Ectodermal cell (in vitro differentiated cells): ENCODE results near the gene SFMBT1.

ENCODE experiments used
- H3K27ac ChIP-seq: 2 replicates; pipeline ENCODE4 v1.7.0; 2013; ENCODE audit warnings: mild to moderate bottlenecking, low read depth, low read length; ENCODE audit not compliant: insufficient read depth, poor library complexity, severe bottlenecking
- H3K27me3 ChIP-seq: 2 replicates; pipeline ENCODE4 v1.7.0; 2013; ENCODE audit warnings: mild to moderate bottlenecking, low read length; ENCODE audit not compliant: insufficient read depth, control insufficient read depth, poor library complexity, severe bottlenecking
- H3K36me3 ChIP-seq: one replicate; pipeline ENCODE4 v1.7.0; 2013; ENCODE audit warnings: low read length; ENCODE audit not compliant: control insufficient read depth, insufficient read depth
- H3K4me1 ChIP-seq: one replicate; pipeline ENCODE4 v1.7.0; 2013; ENCODE audit warnings: low read length; ENCODE audit not compliant: control insufficient read depth, insufficient read depth
- H3K4me3 ChIP-seq: 2 replicates; pipeline ENCODE4 v1.7.0; 2013; ENCODE audit warnings: low read depth, low read length, control low read depth; ENCODE audit not compliant: insufficient read depth
- H3K9me3 ChIP-seq: 2 replicates; pipeline ENCODE4 v1.7.0; 2013; ENCODE audit warnings: mild to moderate bottlenecking, low read length, moderate library complexity; ENCODE audit not compliant: control insufficient read depth
- WGBS, 2 experiments: methylation state at CpG; one replicate each; pipeline ENCODE4 v1.1.7; 2013; ENCODE audit warnings: missing lambda C conversion rate in 2 of 2; 5-methylcytosine and 5-hydroxymethylcytosine counted together

SFMBT1 gene

DNA sequence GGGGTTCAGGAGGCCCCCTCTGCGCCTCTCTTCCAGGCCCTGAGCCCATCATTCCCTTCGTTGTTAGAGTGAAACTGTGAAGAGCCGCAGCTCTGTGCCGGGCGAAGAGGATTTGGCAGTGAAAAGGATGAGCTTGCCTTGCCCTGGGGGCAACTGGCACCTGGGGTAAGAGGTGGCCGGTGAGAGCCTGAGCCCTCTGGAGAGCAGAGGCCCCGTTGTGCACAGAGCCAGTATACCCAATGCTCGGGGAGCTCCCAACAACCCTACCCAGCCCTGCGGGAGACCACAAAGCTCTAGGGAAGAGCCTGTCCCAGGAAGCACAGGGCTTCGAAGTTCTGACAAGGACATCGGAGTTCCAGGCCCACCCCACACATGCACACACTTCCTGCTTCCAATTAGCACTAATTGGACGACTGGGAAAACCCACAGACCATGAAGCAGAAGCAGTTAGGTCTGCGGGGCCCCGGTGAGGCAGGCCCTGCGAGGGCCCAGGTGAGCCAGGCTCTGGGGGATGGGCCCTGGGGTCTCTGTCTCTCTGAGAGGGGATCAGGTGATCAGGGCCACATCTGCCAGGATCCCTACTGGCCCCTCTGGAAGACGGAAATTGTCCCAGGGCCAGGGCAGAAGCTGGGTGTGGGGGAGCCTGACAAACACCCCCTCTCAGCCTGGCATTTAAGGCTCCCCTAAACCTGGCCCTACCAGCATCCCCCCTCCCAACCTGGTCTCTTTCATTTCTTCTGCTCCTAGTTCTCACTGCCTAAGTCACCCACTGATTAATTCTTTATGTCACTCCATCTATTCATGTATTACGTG is 27.9 kb upstream of the SFMBT1 start:
- Histone ChIP-seq H3K27me3 (no peaks in the 10 kb centered on the region), H3K4me3 (no peak overlapping the region), H3K9me3 (no peaks in the 10 kb centered on the region), H3K36me3 (no peaks in the 10 kb centered on the region), H3K4me1 (peaks cover 12% of the 10 kb centered on the region), H3K27ac (no peak overlapping the region)
- 85 to 86% methylated on average over 17 of the region's 17 CpGs for WGBS, 2 experiments

GRCh38 chr3:53072653-53073552 is 27.0 kb upstream of the SFMBT1 start:
- Histone ChIP-seq H3K36me3 (no peaks in the 10 kb centered on the region), H3K27ac (no peak overlapping the region), H3K4me3 (no peak overlapping the region), H3K27me3 (no peaks in the 10 kb centered on the region), H3K4me1 (peaks cover 12% of the 10 kb centered on the region), H3K9me3 (no peaks in the 10 kb centered on the region)
- 36 to 37% methylated on average over 32 of the region's 32 CpGs for WGBS, 2 experiments

DNA sequence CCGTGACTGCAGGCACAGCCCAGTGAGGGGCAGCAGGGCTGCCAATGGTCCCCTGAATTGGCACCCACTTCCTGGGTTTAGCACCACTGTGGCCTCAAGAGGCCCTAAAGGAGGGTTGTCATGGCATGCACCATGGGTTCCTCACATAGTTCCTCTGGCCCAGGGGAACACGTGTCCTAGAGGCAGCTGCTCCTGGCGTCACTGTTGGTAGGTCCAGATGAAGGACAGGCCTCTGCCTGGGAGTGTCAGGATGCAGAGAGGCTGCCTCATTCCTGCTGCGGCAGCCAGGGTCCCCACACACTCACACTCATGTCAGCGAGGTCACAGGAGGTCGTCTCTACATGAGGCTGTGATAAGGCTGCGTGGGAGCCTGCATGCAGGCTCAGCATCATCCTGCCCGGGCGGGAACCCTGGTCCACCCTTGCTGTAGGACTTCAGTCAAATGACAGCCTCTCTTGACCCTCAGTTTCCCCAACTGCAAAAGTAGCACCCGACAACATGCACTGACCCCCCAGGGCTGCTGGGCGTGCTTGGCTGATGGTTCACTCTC is 26.1 kb upstream of the SFMBT1 start:
- no peaks in the 10 kb centered on the region for H3K36me3 ChIP-seq
- 92 to 93% methylated on average over 11 of the region's 11 CpGs for WGBS, 2 experiments
- no peaks in the 10 kb centered on the region for H3K27me3 ChIP-seq

DNA sequence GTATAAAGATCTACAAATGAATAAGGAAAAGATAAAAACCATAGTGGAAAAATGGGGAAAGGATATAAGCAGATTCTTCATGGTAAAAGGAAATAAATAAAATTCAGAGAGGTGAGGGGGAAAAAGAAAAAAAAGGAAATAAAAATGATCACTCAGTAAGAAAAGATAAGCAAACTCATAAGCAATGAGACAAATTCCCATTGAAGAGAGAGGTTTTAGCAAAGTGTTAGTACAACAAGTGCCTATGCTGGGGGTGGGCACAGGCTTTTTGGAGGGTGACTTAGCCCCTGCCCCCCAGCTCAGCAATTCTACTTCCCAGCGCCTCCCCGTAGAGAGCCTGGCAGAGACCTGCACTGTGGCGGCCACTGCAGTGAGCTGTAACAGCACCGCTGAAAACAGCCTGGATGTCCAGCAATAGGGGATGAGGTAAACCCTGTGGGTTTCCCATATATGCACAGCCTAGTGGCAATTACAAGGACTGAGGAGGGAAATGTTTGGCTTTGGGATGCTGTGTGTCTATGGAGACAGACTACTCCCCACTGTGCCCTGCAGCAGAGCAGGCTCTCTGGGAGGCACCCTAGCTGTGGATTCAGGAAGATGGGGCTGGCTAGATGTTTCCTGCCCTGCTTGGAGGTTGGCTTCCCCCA is 23.7 kb upstream of the SFMBT1 start:
- Histone ChIP-seq H3K4me1 (peaks cover 12% of the 10 kb centered on the region), H3K4me3 (no peak overlapping the region), H3K27ac (no peak overlapping the region), H3K9me3 (no peaks in the 10 kb centered on the region), H3K27me3 (no peaks in the 10 kb centered on the region), H3K36me3 (no peaks in the 10 kb centered on the region)
- WGBS, 2 experiments, result 57 to 66% methylated on average over 4 of the region's 4 CpGs

More for the DNA sequence above, 26.1 kb upstream of the SFMBT1 start:
- Histone ChIP-seq H3K27ac (no peak overlapping the region), H3K9me3 (no peaks in the 10 kb centered on the region), H3K4me1 (peaks cover 12% of the 10 kb centered on the region), H3K4me3 (no peak overlapping the region)

DNA sequence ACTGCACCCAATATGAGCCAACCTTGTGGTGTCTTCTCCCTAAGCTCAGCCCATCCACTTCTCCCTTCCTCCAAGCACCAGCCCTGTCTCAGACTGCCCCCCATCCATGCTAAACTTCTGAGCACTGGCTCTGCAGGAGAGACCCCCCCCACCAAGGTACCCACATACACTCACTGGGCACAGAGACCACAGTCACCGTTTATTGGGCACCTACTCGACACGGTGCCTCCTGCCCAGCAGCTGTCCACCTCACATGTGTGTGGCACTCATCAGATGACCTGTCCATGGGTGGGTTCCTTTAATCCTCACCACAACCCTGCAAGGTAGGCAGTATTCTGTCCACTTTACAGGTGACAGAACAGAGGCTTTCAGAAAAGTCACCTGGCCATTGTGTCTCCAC is 22.3 kb upstream of the SFMBT1 start:
- Histone ChIP-seq H3K36me3 (no peaks in the 10 kb centered on the region), H3K4me1 (peaks cover 5% of the 10 kb centered on the region), H3K4me3 (no peak overlapping the region), H3K9me3 (no peaks in the 10 kb centered on the region), H3K27me3 (no peaks in the 10 kb centered on the region), H3K27ac (no peak overlapping the region)
- 91 to 94% methylated on average over 3 of the region's 3 CpGs for WGBS, 2 experiments

- no peaks in the 10 kb centered on the region for H3K9me3 ChIP-seq
- H3K4me3 ChIP-seq, result no peak overlapping the region
- no peaks in the 10 kb centered on the region for H3K36me3 ChIP-seq
- H3K27ac ChIP-seq, result no peak overlapping the region
- no peaks in the 10 kb centered on the region for H3K27me3 ChIP-seq
- 81 to 84% methylated on average over 3 of the region's 3 CpGs for WGBS, 2 experiments
- H3K4me1 ChIP-seq, result no peaks in the 10 kb centered on the region
Measured at GRCh38 chr3:53067567-53067966, 21.7 kb upstream of the SFMBT1 start.

DNA sequence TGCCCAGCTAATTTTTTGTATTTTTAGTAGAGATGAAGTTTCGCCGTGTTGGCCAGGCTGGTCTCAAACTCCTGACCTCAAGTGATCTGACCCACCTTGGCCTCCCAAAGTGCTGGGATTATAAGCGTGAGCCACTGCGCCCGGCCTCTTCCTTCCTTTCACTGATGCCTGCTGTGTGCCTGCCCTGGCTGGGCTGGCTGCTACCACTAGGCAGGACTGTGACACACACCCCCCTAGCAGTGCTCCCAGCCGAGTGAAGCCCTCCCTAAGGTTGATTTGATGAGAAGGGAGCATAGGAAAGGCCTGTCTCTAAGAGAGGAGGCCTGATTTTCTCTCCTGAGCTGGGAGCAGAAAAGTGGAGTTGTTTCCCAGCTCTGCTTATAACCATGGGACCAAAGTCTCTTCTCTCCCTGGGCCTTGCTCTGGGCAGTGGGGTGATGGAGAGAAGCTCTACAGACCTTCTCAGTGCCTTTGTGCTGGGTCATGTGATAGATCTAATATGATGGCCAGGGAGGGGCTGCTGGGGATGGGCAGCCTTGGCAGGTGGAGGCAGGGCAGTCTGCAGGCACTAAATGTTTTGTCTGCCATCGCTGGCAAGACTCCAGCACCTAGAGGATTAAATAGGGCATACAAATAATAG is 20.1 kb upstream of the SFMBT1 start:
- Histone ChIP-seq H3K27ac (no peak overlapping the region), H3K27me3 (no peaks in the 10 kb centered on the region), H3K36me3 (no peaks in the 10 kb centered on the region), H3K4me1 (no peaks in the 10 kb centered on the region), H3K9me3 (no peaks in the 10 kb centered on the region), H3K4me3 (no peak overlapping the region)
- 89 to 90% methylated on average over 7 of the region's 7 CpGs for WGBS, 2 experiments

DNA sequence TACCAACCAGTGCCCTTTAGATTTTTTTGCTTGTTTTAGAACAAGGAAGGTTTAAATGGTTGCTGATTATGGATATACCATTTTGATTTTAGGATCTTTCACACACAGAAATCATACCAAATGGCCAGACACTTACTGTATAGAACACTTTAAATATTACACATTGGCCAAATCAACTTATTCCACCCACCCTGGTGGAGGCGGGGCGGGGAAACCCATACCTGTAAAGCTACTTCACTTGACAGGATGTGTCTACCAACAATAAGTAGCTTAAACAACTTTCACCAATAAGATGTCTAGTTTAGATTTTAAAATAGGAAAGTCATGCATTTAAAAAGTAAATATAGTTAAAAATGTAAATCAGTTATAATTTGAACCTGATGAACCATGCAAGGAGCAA is 17.0 kb upstream of the SFMBT1 start:
- H3K27ac ChIP-seq, result no peak overlapping the region
- H3K4me1 ChIP-seq, result no peaks in the 10 kb centered on the region
- 90 to 97% methylated on average over 2 of the region's 2 CpGs for WGBS, 2 experiments
- H3K27me3 ChIP-seq, result no peaks in the 10 kb centered on the region
- H3K9me3 ChIP-seq, result no peaks in the 10 kb centered on the region
- no peaks in the 10 kb centered on the region for H3K36me3 ChIP-seq
- no peak overlapping the region for H3K4me3 ChIP-seq

DNA sequence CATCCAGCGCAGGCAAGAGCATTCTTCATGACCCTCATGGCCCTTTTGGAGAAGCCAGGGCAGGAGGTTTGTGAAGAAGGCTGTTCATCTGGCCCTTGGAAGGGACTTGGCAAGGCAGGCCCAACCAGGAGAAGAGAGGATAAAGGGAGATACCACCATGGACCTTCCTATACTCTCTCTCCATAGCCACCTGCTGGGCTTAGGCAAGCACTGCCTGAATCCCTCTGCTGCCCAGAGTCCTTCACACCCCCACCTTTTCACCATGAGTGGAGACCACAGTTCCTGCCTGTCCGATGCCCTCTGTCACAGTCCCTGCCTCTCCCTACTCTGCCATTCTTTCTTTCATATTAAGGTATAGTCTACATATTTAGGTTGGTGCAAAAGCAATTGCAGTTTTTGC is 10.6 kb upstream of the SFMBT1 start:
- H3K4me3 ChIP-seq, result no peak overlapping the region
- no peaks in the 10 kb centered on the region for H3K36me3 ChIP-seq
- 88 to 99% methylated on average over 2 of the region's 2 CpGs for WGBS, 2 experiments
- H3K27ac ChIP-seq, result no peak overlapping the region
- H3K27me3 ChIP-seq, result no peaks in the 10 kb centered on the region
- H3K4me1 ChIP-seq, result no peaks in the 10 kb centered on the region
- H3K9me3 ChIP-seq, result no peaks in the 10 kb centered on the region
